SK-N-SH (cell line): ENCODE data around the gene TXNDC17. TPM values are rescaled to one million over a fixed set of nuclear protein-coding genes. Genes with fewer than 3 reads are reported as not detected.

Experiments
- CTCF ChIA-PET: fragments of 300-600, 350-600 bp; formaldehyde crosslinking; extraction: SDS; loops from one replicate; lab custom pipeline; 2021; lab: Yijun Ruan, JAX
- POLR2A ChIA-PET: fragments of 350-600 bp; sonication (Branson Sonifier 250); formaldehyde crosslinking; extraction: SDS; loops from one replicate; lab custom pipeline; 2020; ENCODE audit warnings: antibody characterized with exemption, inconsistent platforms; lab: Yijun Ruan, JAX
- DNase-seq: peaks from one replicate; pipeline ENCODE4 v3.0.0; 2012
- H2AFZ ChIP-seq: fragments of 200-600 bp; sonication (generic); 2 replicates; pipeline ENCODE4 v1.8.1; 2016; ENCODE audit warnings: antibody characterized with exemption, mild to moderate bottlenecking, low read depth
- H3F3A ChIP-seq: fragments of 200-600 bp; sonication (generic); replicated peaks from 2 replicates; pipeline ENCODE3; 2016; ENCODE audit warnings: antibody characterized with exemption, mild to moderate bottlenecking; ENCODE audit not compliant: insufficient read depth
- H3K27ac ChIP-seq, 2 experiments: fragments of 200-500 bp in 1 of 2; fragments of 200-600 bp in 1 of 2; sonication (Bioruptor generic) in 1 of 2; sonication (generic), shearing (Covaris generic) in 1 of 2; 2 replicates each; pipeline versions ENCODE4 v1.5.1 to v1.6.1; 2014 to 2016; ENCODE audit warnings: low read depth in 2 of 2, inconsistent platforms in 1 of 2, low read length in 1 of 2, mild to moderate bottlenecking in 1 of 2, mixed read lengths in 1 of 2
- H3K27me3 ChIP-seq: fragments of 200-600 bp; sonication (generic), shearing (Covaris generic); 2 replicates; pipeline ENCODE4 v1.6.1; 2016; ENCODE audit warnings: mixed run types; ENCODE audit not compliant: insufficient read depth
- H3K36me3 ChIP-seq, 2 experiments: fragments of 200-500 bp in 1 of 2; fragments of 200-600 bp in 1 of 2; sonication (Bioruptor generic) in 1 of 2; sonication (generic) in 1 of 2; replicated peaks in 1 of 2; 2 replicates each; pipeline versions ENCODE3 to v1.5.1; 2014 to 2016; ENCODE audit warnings: low read length in 1 of 2, mild to moderate bottlenecking in 1 of 2; ENCODE audit not compliant: insufficient read depth in 2 of 2, control insufficient read depth in 1 of 2
- H3K4me1 ChIP-seq, 2 experiments: fragments of 200-500 bp in 1 of 2; fragments of 200-600 bp in 1 of 2; sonication (Bioruptor generic) in 1 of 2; sonication (generic), shearing (Covaris generic) in 1 of 2; 2 replicates each; pipeline versions ENCODE4 v1.5.1 to v1.6.1; 2014 to 2016; ENCODE audit warnings: low read depth in 1 of 2, low read length in 1 of 2, mixed run types in 1 of 2; ENCODE audit not compliant: insufficient read depth in 2 of 2, control insufficient read depth in 1 of 2
- H3K4me2 ChIP-seq: fragments of 200-600 bp; sonication (generic), shearing (Covaris generic); 2 replicates; pipeline ENCODE4 v1.6.1; 2017; ENCODE audit warnings: mixed run types
- H3K4me3 ChIP-seq, 2 experiments: fragments of 200-500 bp in 1 of 2; fragments of 200-600 bp in 1 of 2; sonication (Bioruptor generic) in 1 of 2; sonication (generic), shearing (Covaris generic) in 1 of 2; 2 replicates each; pipeline versions ENCODE4 v1.5.1 to v1.8.1; 2014 to 2016; ENCODE audit warnings: low read depth in 2 of 2, inconsistent platforms in 1 of 2, low read length in 1 of 2, mild to moderate bottlenecking in 1 of 2, mixed read lengths in 1 of 2, moderate library complexity in 1 of 2
- H3K79me2 ChIP-seq: fragments of 200-600 bp; sonication (generic); 2 replicates; pipeline ENCODE4 v1.8.1; 2017; ENCODE audit warnings: mild to moderate bottlenecking; ENCODE audit not compliant: insufficient read depth
- H3K9ac ChIP-seq: fragments of 200-600 bp; sonication (generic); 2 replicates; pipeline ENCODE4 v1.6.1; 2017; ENCODE audit warnings: mixed run types
- H3K9me2 ChIP-seq: fragments of 200-600 bp; sonication (generic); 2 replicates; pipeline ENCODE4 v1.6.1; 2017; ENCODE audit warnings: mixed run types
- H3K9me3 ChIP-seq: fragments of 200-600 bp; sonication (generic); 2 replicates; pipeline ENCODE4 v1.6.1; 2017; ENCODE audit warnings: mixed run types, mild to moderate bottlenecking, moderate library complexity
- H4K20me1 ChIP-seq: fragments of 200-600 bp; sonication (generic); 2 replicates; pipeline ENCODE4 v1.6.1; 2017; ENCODE audit warnings: mild to moderate bottlenecking, mixed run types; ENCODE audit not compliant: insufficient read depth
- CHD2 ChIP-seq: fragments of 150-350 bp; IDR thresholded peaks from 2 replicates; pipeline ENCODE4 v1.6.1; 2018; ENCODE audit warnings: low read length; ENCODE audit not compliant: partially characterized antibody
- CTCF ChIP-seq: fragments of 200-600 bp; sonication (generic); IDR thresholded peaks from 2 replicates; pipeline ENCODE4 v1.6.1; 2017; ENCODE audit warnings: antibody characterized with exemption, mild to moderate bottlenecking, moderate library complexity
- ELF1 ChIP-seq: IDR thresholded peaks from 2 replicates; pipeline ENCODE4 v1.4.0; 2012
- EP300 ChIP-seq, 2 experiments: IDR thresholded peaks; 2 replicates each; pipeline versions ENCODE4 v1.4.0 to v1.6.1; 2012; ENCODE audit warnings: borderline replicate concordance in 1 of 2, low read depth in 1 of 2, low read length in 1 of 2
- FOXM1 ChIP-seq: IDR thresholded peaks from 2 replicates; pipeline ENCODE4 v1.4.0; 2012; ENCODE audit warnings: low read depth, mild to moderate bottlenecking
- GABPA ChIP-seq: IDR thresholded peaks from 2 replicates; pipeline ENCODE4 v1.4.0; 2012; ENCODE audit warnings: low read depth, mild to moderate bottlenecking
- MXI1 ChIP-seq: IDR thresholded peaks from 2 replicates; pipeline ENCODE4 v1.6.1; 2012; ENCODE audit warnings: mild to moderate bottlenecking, low read depth, low read length, improper control_type of control experiment
- NFIC ChIP-seq: IDR thresholded peaks from 2 replicates; pipeline ENCODE4 v1.4.0; 2012; ENCODE audit warnings: borderline replicate concordance
- NRF1 ChIP-seq: IDR thresholded peaks from 2 replicates; pipeline ENCODE4 v1.6.1; 2012; ENCODE audit warnings: low read depth, mild to moderate bottlenecking, low read length
- PBX3 ChIP-seq: IDR thresholded peaks from 2 replicates; pipeline ENCODE4; 2012
- POLR2AphosphoS5 ChIP-seq: IDR thresholded peaks from 2 replicates; pipeline ENCODE4 v1.6.1; 2012; ENCODE audit warnings: low read depth, low read length
- RAD21 ChIP-seq: IDR thresholded peaks from 2 replicates; pipeline ENCODE4 v1.6.1; 2012; ENCODE audit warnings: mild to moderate bottlenecking, low read length
- REST ChIP-seq: IDR thresholded peaks from 2 replicates; pipeline ENCODE4 v1.6.1; 2012; ENCODE audit warnings: mild to moderate bottlenecking, low read depth, low read length, moderate library complexity
- RFX5 ChIP-seq: IDR thresholded peaks from 2 replicates; pipeline ENCODE4 v1.6.1; 2012; ENCODE audit warnings: mild to moderate bottlenecking, improper control_type of control experiment, low read length
- RXRA ChIP-seq: IDR thresholded peaks from 2 replicates; pipeline ENCODE4 v1.4.0; 2012; ENCODE audit warnings: low read depth, mild to moderate bottlenecking, borderline replicate concordance
- TAF1 ChIP-seq: IDR thresholded peaks from 2 replicates; pipeline ENCODE4 v1.6.1; 2012; ENCODE audit warnings: low read depth, mild to moderate bottlenecking, low read length, moderate library complexity, borderline replicate concordance
- TCF12 ChIP-seq: IDR thresholded peaks from 2 replicates; pipeline ENCODE4 v1.4.0; 2012
- TEAD4 ChIP-seq: IDR thresholded peaks from 2 replicates; pipeline ENCODE4 v1.4.0; 2012; ENCODE audit warnings: mild to moderate bottlenecking, borderline replicate concordance; ENCODE audit not compliant: insufficient read depth
- USF1 ChIP-seq: IDR thresholded peaks from 2 replicates; pipeline ENCODE4 v1.4.0; 2012; ENCODE audit warnings: low read depth, borderline replicate concordance
- USF2 ChIP-seq: fragments of 150-350 bp; IDR thresholded peaks from 2 replicates; pipeline ENCODE4 v1.6.1; 2017; ENCODE audit warnings: antibody characterized with exemption, low read length, low read depth, borderline replicate concordance
- YY1 ChIP-seq: IDR thresholded peaks from 2 replicates; pipeline ENCODE4 v1.4.0; 2012; ENCODE audit warnings: low read depth, mild to moderate bottlenecking
- WGBS: methylation state at CpG from one replicate; pipeline ENCODE4 v1.1.6; 2017; ENCODE audit warnings: low lambda C conversion rate; 5-methylcytosine and 5-hydroxymethylcytosine counted together
- polyA plus RNA-seq, 3 experiments: library from polyadenylated mRNA; depleted of rRNA; stranded (reverse); fragments of >200 nt; gene quantifications; 2 replicates each; pipeline ENCODE4 v1.2.3, GENCODE V29; 2012

TXNDC17 gene
- polyA plus RNA-seq, 1 of the 3 experiments (the other 2 are of a cell fraction), result 644 TPM

DNA sequence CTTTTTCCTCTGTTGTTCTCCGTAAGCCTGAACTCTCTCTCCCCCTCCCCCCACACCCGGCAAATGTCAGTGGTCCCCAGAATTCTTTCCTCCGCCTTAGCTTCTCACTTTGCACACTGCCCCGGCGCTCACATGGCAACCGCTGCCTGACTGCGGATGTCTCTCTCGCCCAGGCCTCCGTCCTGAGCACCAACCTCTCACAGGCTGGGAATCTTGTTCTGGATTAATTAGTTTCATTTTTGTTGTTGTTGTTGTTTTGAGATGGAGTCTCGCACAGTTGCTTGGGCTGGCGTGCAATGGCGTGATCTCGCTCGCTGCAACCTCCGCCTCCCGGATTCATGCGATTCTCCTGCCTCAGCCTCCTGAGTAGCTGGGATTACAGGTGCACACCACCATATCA is 27.4 kb downstream of the TXNDC17 start (continued):
- TF ChIP-seq REST (no peak), USF2 (no peak)

- H3K9ac ChIP-seq, result no peak overlapping the region
- H4K20me1 ChIP-seq, result no peaks in the 10 kb centered on the region
- no peak overlapping the region for H3K4me2 ChIP-seq
- H3K36me3 ChIP-seq, result no peaks in the 10 kb centered on the region
- no peaks in the 10 kb centered on the region for H3F3A ChIP-seq
- H3K4me1 ChIP-seq, result no peaks in the 10 kb centered on the region
- ChIA-PET CTCF (interaction anchor here (1.1 kb wide), 1 partner anchor 174 kb away, joined by 3 read pairs; no protein-coding TSS in a partner anchor), POLR2A (no interaction called here)
- H2AFZ ChIP-seq, result no peak overlapping the region
- H3K27ac ChIP-seq, result no peak overlapping the region
- H3K79me2 ChIP-seq, result no peaks in the 10 kb centered on the region
- H3K9me2 ChIP-seq, result no peaks in the 10 kb centered on the region
- no peak for DNase-seq
- H3K9me3 ChIP-seq, result no peaks in the 10 kb centered on the region
- no peak overlapping the region for H3K4me3 ChIP-seq
- TF ChIP-seq CHD2, result no peak
- no peak for TF ChIP-seq EP300 (IDR thresholded peaks at IDR 0.05; ENCODE audit: borderline replicate concordance in 1 of 2, low read depth in 1 of 2, low read length in 1 of 2)
- no peak for TF ChIP-seq CTCF
- TF ChIP-seq RAD21, result no peak
- TF ChIP-seq USF2, result no peak
- TF ChIP-seq RXRA, result no peak
- TF ChIP-seq NFIC, result no peak
- TF ChIP-seq TCF12, result no peak
- TF ChIP-seq GABPA, result no peak
- no peak for TF ChIP-seq FOXM1
- no peak for TF ChIP-seq MXI1
- TF ChIP-seq YY1, result no peak
- no peak for TF ChIP-seq TAF1
- no peak for TF ChIP-seq NRF1
- no peak for TF ChIP-seq TEAD4
- no peak for TF ChIP-seq RFX5
- no peak for TF ChIP-seq PBX3
- TF ChIP-seq ELF1, result no peak
- TF ChIP-seq POLR2AphosphoS5, result no peak
- TF ChIP-seq USF1, result no peak
- WGBS, result 35% methylated on average over 14 of the region's 14 CpGs
- H3K27me3 ChIP-seq, result peaks cover 60% of the 10 kb centered on the region
Observed at GRCh38 chr17:6668727-6669425, 28.0 kb downstream of the TXNDC17 start.
